Choroid plexus epithelial cell (primary cell): ENCODE data around the gene PURB.
"Not testable (repeated sequence)": the region's sequence is repeated elsewhere in the genome, so short reads cannot be mapped to it uniquely, and the experiment has no call there.

Experiments
- DNase-seq: peaks from one replicate; pipeline ENCODE4 v3.0.0-alpha.2; 2010; ENCODE audit warnings: low read depth
- H3K4me3 ChIP-seq: 2 replicates; pipeline ENCODE4 v1.5.1; 2011; ENCODE audit warnings: low read depth, mild to moderate bottlenecking, control low read depth, low read length, moderate library complexity
- CTCF ChIP-seq: conservative IDR thresholded peaks from 2 replicates; pipeline ENCODE4 v1.5.1; 2011; ENCODE audit warnings: low read depth, mild to moderate bottlenecking, control low read depth, inconsistent platforms, low read length, moderate library complexity

Gene PURB

GRCh38 chr7:44885394-44886317 is at the start of gene PURB:
TSS of gene PURB (minus strand) at chr7:44885530. CDS start at chr7:44885348, 182 bp downstream.
- DNase-seq = peak; percentile 96
- no peak for TF ChIP-seq CTCF
- H3K4me3 ChIP-seq = peak within 1 kb of the TSS; percentile 81

- no peak for TF ChIP-seq CTCF
- H3K4me3 ChIP-seq = no peak overlapping the region
- no peak for DNase-seq
Observed at GRCh38 chr7:44935016-44935415, 49.7 kb upstream of the PURB start.

- not testable (repeated sequence) for H3K4me3 ChIP-seq, DNase-seq
Observed at GRCh38 chr7:44934510-44934909, 49.2 kb upstream of the PURB start.

- DNase-seq = no peak
- no peak for TF ChIP-seq CTCF
- H3K4me3 ChIP-seq = no peak overlapping the region
Observed at GRCh38 chr7:44930921-44931320, 45.6 kb upstream of the PURB start.

- no peak for DNase-seq
- H3K4me3 ChIP-seq = no peak overlapping the region
- TF ChIP-seq CTCF = no peak
Observed at GRCh38 chr7:44922351-44922694, 37.0 kb upstream of the PURB start.

- TF ChIP-seq CTCF = peak; percentile 88
- H3K4me3 ChIP-seq = no peak overlapping the region
- DNase-seq = peak; percentile 83
Observed at GRCh38 chr7:44921607-44922350, 36.4 kb upstream of the PURB start.

- TF ChIP-seq CTCF = no peak
- no peak overlapping the region for H3K4me3 ChIP-seq
- DNase-seq = no peak
Observed at GRCh38 chr7:44920119-44920518, 34.8 kb upstream of the PURB start.
